ENCODE measurements around the gene NEK11. TPM values are rescaled to one million over a fixed set of nuclear protein-coding genes. Genes with fewer than 3 reads are reported as not detected.

The NEK11 gene
- polyA plus RNA-seq, 3 donors = 16.5 to 25.7 (median 19.2) TPM

DNA sequence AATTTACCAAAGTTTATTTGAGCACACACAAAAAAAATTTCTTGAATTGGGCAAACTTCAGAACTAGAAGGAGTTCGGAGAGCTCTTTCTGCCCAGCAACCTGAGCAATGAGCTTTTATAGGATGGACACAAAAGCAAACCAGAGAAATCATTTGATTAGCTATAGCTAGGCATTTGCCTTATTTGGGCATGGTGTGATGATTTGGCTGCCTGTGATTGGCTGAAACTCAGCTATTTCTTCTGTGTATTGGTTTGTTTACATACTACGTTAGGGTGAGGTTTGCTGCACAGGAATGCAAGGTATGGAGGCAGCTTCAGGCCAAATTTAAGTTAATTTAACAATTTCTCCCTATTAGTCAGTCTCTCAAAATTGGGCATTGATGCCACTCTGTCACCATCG lies 65.1 kb downstream of the NEK11 start:
- no peak for DNase-seq (ENCODE audit: extremely low read depth in 1 of 11, low read depth in 9 of 11, low spot score in 4 of 11)

DNA sequence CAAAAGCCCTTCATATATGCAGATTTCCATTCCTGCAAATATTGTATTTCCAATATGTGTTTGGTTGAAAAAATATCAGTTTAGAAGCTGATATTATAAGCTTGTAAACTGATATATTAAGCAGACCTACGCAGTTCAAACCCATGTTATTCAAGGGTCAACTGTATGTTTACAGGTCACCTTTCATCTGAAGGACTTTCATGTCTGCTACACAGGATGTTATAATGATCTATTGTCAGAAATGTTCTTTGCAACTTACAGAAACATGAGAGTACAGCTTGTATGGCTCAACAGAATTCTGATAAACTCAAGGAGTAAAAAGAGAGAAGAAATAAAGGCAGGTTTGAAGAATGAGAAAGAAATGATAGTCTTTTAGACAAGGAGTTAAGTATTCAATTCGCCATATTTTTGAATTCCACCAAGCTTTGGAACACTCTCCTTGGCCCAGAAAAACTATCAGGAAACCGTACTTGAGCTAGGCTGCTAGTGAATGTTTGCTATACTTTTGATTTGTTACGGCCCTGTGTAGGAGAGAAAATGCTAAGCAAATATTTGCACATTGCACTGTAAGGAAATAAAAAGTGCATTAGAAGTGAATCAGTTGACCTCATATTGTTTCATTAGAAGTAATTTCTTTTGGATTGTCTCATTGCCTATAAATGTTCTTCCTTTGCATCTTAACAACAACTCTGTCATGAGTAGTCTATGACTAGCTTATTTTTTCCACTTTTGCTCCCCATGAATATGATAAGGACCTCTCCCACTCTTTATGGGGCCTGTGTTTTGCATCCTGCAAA lies 81.2 kb downstream of the NEK11 start:
- no peak for DNase-seq (ENCODE audit: extremely low read depth in 1 of 11, low read depth in 9 of 11, low spot score in 4 of 11)

GRCh38 chr3:131109156-131109555 lies 82.5 kb downstream of the NEK11 start:
- DNase-seq (ENCODE audit: extremely low read depth in 1 of 11, low read depth in 9 of 11, low spot score in 4 of 11) = no peak

DNA sequence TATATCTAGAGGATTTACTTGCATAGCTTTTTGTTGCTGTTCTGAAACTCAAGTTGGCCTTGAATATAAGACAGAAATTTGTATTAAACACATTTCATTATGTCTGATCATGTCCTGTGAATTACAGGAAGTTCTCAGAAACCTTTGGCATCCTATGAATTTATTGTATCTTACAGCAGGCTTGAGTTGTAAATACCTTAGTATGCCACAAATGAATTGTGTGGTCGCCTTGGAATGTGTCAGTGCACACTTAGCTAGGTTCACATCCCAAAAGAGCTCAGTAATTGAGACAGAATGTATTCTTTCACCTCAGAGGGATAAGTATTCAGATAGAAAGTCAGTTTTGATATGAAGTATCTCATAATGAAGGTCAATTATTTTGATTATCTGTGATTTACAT lies 83.4 kb downstream of the NEK11 start:
- no peak for DNase-seq (ENCODE audit: extremely low read depth in 1 of 11, low read depth in 9 of 11, low spot score in 4 of 11)

DNA sequence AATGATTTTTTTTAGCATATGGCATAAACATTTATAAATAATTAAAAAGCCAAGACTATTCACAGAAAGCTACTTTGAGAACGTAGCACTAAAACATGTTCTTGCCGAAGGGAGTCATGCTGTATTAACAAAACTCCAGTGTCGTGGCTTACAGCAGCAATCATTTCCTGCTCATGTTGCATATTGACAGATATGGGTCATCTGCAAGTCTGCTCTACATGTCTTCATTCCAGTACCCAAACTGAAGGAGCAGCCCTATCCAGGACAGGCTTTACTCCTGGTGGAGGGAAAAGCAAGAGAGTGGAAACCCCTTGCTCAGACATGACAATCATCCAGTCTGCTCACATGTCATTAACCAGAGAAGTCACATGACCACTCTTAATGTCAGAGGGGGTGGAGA lies 87.6 kb downstream of the NEK11 start:
- DNase-seq (ENCODE audit: extremely low read depth in 1 of 11, low read depth in 9 of 11, low spot score in 4 of 11) = no peak

DNA sequence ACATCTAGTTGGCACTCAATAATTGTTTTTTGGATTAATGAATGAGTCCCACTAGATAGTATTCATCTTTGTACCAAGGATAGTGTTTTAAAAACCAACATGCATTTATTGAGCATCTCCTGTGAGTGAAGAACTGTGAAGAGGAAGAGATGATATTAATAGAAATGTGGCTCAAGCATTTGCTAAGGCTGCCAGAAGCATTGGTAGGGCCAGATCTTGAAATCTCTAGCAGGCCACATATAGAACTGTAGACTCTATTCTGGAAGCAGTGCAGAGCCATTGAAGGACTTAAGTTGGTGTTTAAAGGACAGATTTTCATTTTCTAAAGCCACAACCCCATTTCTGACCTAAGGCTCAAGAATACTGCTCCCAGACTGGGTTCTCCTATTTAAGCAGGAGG lies 99.0 kb downstream of the NEK11 start:
- DNase-seq (ENCODE audit: extremely low read depth in 1 of 11, low read depth in 9 of 11, low spot score in 4 of 11) = no peak

DNA sequence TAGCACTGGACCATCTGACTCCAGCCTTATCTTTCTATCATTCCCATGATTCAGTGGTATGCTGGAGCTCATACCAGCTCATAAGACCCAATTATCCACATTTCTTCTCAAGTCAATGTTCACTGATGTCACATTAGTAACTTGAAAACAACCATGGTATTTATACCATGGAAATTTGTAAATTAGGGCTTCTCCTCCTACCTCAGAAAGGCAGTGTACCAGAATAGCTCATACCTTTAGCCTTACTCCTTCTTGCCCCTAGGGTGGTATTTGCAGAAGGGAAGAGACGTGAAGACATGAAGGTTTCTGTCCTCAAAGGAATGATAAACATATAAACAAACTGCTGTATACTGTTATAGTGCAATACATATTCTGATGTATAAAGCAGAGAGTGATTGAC lies 114.2 kb downstream of the NEK11 start:
- no peak for DNase-seq (ENCODE audit: extremely low read depth in 1 of 11, low read depth in 9 of 11, low spot score in 4 of 11)

- no peak for DNase-seq (ENCODE audit: extremely low read depth in 1 of 11, low read depth in 9 of 11, low spot score in 4 of 11)
Observed at GRCh38 chr3:131141770-131142169, 115.1 kb downstream of the NEK11 start.

- no peak for DNase-seq (ENCODE audit: extremely low read depth in 1 of 11, low read depth in 9 of 11, low spot score in 4 of 11)
Observed at GRCh38 chr3:131142580-131142979, 115.9 kb downstream of the NEK11 start.

DNA sequence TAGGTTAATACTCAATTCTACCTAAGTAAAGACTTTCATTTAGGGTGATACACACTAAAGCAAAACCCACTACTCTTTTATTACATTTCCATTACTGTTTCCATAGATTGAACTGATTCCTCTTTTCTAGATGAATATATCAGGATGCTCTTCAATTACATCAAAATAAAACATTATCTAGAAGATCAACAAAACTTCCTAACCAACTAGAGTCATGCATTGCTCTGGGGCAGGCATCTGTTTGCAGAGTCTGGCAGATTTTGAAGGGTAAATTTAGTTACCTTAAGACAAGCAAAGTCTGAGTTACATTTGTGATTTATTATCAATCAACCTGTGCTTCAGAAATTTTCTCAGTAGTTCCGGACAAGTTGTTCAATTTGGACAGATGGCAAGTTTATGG lies 117.1 kb downstream of the NEK11 start:
- no peak for DNase-seq (ENCODE audit: extremely low read depth in 1 of 11, low read depth in 9 of 11, low spot score in 4 of 11)

DNA sequence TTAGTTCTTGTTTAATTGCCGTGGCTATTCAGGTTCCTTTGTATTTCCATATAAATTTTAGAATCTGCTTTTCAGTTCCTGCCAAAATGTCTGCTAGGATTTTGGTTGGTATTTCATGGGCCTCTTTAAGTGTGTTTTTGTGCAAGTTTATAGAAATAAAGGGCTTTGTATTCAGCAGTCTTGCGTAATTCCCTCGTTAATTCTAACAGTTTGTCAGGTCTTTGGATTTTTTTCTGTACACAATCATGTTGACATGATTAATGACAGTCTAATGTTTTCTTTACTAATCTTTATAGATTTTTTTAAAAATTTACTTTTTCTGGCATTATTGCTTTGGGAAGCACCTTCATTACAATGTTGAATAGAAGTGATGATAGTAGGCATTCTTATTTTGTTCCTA lies 120.9 kb downstream of the NEK11 start:
- no peak for DNase-seq (ENCODE audit: extremely low read depth in 1 of 11, low read depth in 9 of 11, low spot score in 4 of 11)

DNA sequence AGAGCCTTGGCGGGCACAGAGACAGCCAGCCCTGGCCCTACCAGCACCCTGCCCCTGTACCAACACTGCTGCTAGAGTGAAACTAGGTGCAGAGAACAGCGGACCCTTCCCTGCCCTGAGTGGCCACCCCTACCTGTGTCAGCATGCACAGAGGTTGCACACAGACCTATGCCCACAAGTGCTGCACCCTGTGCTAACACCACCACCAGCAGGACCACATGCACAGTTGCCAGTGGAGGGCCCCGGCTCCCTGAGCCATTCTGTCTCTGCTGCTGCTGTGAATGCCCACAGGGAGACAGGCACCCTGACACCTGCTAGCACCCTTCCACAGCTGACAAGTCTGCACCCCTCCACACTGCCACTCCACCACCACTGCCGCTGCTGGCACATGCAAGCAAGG lies 131.8 kb downstream of the NEK11 start:
- no peak for DNase-seq (ENCODE audit: extremely low read depth in 1 of 11, low read depth in 9 of 11, low spot score in 4 of 11)

DNA sequence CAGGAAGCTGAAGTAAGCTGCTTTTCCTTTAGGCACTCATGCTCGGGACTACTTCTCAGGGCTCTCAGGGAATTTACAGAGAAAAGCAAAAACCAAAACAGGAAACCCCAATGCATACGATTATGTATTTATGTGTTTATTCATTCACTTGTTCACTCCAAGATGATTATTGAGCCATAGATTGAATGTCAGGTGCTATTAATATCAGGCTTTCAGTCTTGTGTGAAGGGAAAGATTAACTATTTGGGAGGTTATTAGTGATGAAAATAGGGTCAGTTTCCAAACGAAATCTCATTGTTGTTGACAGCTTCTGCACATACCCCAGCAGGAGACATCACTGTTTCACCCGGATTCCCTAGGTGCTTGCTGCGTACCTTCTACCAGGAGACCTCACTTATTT lies 135.8 kb downstream of the NEK11 start:
- DNase-seq (ENCODE audit: extremely low read depth in 1 of 11, low read depth in 9 of 11, low spot score in 4 of 11) = no peak

DNA sequence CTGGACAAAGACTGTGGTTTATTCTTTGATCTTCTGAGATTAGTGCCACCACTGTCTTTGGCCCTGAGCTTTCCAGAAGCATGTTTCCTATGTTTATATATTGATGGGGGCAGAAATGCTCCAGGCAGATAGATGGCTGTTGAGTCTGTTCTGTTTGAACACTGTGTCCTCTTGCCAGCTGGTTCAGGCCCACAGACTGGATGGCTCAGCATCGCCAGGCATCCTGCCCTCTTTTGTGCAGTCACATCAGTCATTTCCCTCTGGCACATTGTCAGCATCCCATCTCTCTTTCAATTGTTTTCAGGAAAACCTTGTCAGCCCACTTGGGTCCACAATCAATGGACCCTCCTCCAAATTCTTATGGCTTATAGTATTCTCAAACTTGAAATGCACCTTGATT lies 141.2 kb downstream of the NEK11 start:
- DNase-seq (ENCODE audit: extremely low read depth in 1 of 11, low read depth in 9 of 11, low spot score in 4 of 11) = no peak

- DNase-seq (ENCODE audit: extremely low read depth in 1 of 11, low read depth in 9 of 11, low spot score in 4 of 11) = no peak
Observed at GRCh38 chr3:131169331-131169730, 142.7 kb downstream of the NEK11 start.

- DNase-seq (ENCODE audit: extremely low read depth in 1 of 11, low read depth in 9 of 11, low spot score in 4 of 11) = no peak
Observed at GRCh38 chr3:131172502-131173200, 146.0 kb downstream of the NEK11 start.

- no peak for DNase-seq (ENCODE audit: extremely low read depth in 1 of 11, low read depth in 9 of 11, low spot score in 4 of 11)
Observed at GRCh38 chr3:131174752-131175151, 148.1 kb downstream of the NEK11 start.

GRCh38 chr3:131178710-131179375 lies 152.2 kb downstream of the NEK11 start:
- DNase-seq (ENCODE audit: extremely low read depth in 1 of 11, low read depth in 9 of 11, low spot score in 4 of 11) = no peak

DNA sequence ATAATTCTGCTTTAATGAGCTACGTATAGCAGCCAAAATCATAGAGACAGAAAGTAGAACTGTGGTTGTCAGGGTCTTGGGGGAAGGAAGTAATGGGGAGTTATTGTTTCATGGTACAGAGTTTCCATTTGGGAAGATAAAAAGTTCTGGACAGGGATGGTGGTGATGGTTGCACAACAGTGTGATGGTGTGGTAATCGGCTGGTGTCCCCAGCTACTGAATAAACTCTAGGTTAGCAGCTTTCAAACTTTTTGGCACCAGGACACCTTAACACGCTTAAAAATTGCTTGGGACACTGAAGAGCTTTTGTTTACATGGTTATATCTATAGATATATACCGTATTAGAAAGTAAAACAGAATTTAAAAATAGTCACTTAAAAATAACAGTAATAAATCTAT lies 166.0 kb downstream of the NEK11 start:
- DNase-seq (ENCODE audit: extremely low read depth in 1 of 11, low read depth in 9 of 11, low spot score in 4 of 11) = no peak

DNA sequence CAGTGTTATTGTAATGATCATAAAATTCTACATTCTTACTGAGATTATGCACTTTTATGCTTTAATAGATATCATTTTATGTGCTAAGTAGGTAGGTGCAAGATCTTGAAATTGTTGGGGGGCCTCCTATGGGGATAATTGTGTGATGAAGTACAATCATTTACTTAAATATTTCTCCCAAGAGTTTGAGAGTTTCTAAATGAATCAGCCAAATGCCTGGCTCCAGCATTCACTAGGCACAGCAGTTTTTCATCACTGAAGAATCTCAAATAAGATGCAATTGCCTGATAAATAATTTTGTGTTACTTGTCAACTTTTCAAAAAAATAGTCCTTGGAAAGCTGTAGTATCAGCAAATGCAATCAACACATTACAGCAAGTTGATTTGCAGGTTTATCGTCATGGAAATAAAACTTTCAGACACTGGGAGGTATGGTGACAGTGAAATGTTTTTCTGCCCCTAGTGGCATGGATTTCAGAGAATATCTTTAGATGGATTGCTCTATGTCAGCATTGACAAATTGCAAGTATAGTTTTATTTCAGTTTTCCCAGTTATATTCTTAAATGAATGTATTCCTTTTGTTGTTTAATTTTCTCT lies 167.1 kb downstream of the NEK11 start:
- DNase-seq (ENCODE audit: extremely low read depth in 1 of 11, low read depth in 9 of 11, low spot score in 4 of 11) = peak in 2 of 11 donors; percentile 0 to 1

Data from renal cortex interstitium (tissue), 11 donors.